SK-N-SH treated with all-trans-retinoic acid at 6 μM for 48 hours (cell line): ENCODE results near the gene CCT6B.

ENCODE experiments used
- ATAC-seq: fragments of 200-7000 bp; cut with Tn5 transposase; 3 replicates; pipeline ENCODE4 v1.9.1; 2020; ENCODE audit warnings: mild to moderate bottlenecking, moderate library complexity
- ARNTL ChIP-seq: fragments of 450-650 bp; formaldehyde crosslinking; IDR thresholded peaks from 2 replicates; pipeline ENCODE4 v1.5.0; 2020; ENCODE audit warnings: low read depth, mild to moderate bottlenecking, moderate library complexity, borderline replicate concordance
- BACH2 ChIP-seq: fragments of 250-450 bp; sonication (Bioruptor Pico); IDR thresholded peaks from 2 replicates; pipeline ENCODE4 v1.9.0; 2021; ENCODE audit warnings: mild to moderate bottlenecking, borderline replicate concordance
- CSDC2 ChIP-seq: fragments of 250-450 bp; sonication (Bioruptor Pico); IDR thresholded peaks from 2 replicates; pipeline ENCODE4 v1.5.0; 2020; ENCODE audit warnings: mild to moderate bottlenecking, moderate library complexity
- ESRRG ChIP-seq: fragments of 250-450 bp; sonication (Bioruptor Pico); IDR thresholded peaks from 2 replicates; pipeline ENCODE4 v1.6.1; 2021; ENCODE audit warnings: mild to moderate bottlenecking
- GLIS3 ChIP-seq: fragments of 250-450 bp; sonication (Bioruptor Pico); IDR thresholded peaks from 2 replicates; pipeline ENCODE4 v1.5.0; 2020; ENCODE audit warnings: mild to moderate bottlenecking, moderate library complexity
- ISL1 ChIP-seq: fragments of 250-450 bp; sonication (Bioruptor Pico); IDR thresholded peaks from 2 replicates; pipeline ENCODE4 v2.1.2; 2022; ENCODE audit warnings: mild to moderate bottlenecking, moderate library complexity
- OSR1 ChIP-seq: fragments of 250-450 bp; sonication (Bioruptor Pico); IDR thresholded peaks from 2 replicates; pipeline ENCODE4 v1.8.0; 2022; ENCODE audit warnings: moderate library complexity, mild to moderate bottlenecking, inconsistent platforms
- PATZ1 ChIP-seq: fragments of 250-450 bp; sonication (Bioruptor Pico); IDR thresholded peaks from 2 replicates; pipeline ENCODE4 v1.8.0; 2020; ENCODE audit warnings: mild to moderate bottlenecking, moderate library complexity, borderline replicate concordance
- POU6F1 ChIP-seq: fragments of 250-450 bp; sonication (Bioruptor Pico); IDR thresholded peaks from 2 replicates; pipeline ENCODE4 v1.8.0; 2021; ENCODE audit warnings: low read depth, mild to moderate bottlenecking, moderate library complexity, borderline replicate concordance
- RARB ChIP-seq: fragments of 250-450 bp; sonication (Bioruptor Pico); IDR thresholded peaks from 2 replicates; pipeline ENCODE4 v1.8.0; 2021; ENCODE audit warnings: mild to moderate bottlenecking, moderate library complexity
- SNAI2 ChIP-seq: fragments of 250-450 bp; sonication (Bioruptor Pico); IDR thresholded peaks from 2 replicates; pipeline ENCODE4 v1.5.0; 2020; ENCODE audit warnings: mild to moderate bottlenecking, moderate library complexity
- TCF4 ChIP-seq: fragments of 250-450 bp; sonication (Bioruptor Pico); IDR thresholded peaks from 2 replicates; pipeline ENCODE4 v1.8.0; 2021; ENCODE audit warnings: mild to moderate bottlenecking, moderate library complexity, borderline replicate concordance
- TOX ChIP-seq: fragments of 250-450 bp; sonication (Bioruptor Pico); IDR thresholded peaks from 2 replicates; pipeline ENCODE4 v1.8.0; 2021; ENCODE audit warnings: mild to moderate bottlenecking, moderate library complexity, borderline replicate concordance
- ZC3H10 ChIP-seq: fragments of 250-450 bp; sonication (Bioruptor Pico); IDR thresholded peaks from 2 replicates; pipeline ENCODE4 v1.5.1; 2021; ENCODE audit warnings: mild to moderate bottlenecking, moderate library complexity
- ZFP3 ChIP-seq: fragments of 250-450 bp; sonication (Bioruptor Pico); IDR thresholded peaks from 2 replicates; pipeline ENCODE4 v1.5.0; 2020; ENCODE audit warnings: mild to moderate bottlenecking, moderate library complexity
- ZNF565 ChIP-seq: fragments of 450-650 bp; formaldehyde crosslinking; conservative IDR thresholded peaks from 2 replicates; pipeline ENCODE4 v1.5.0; 2020; ENCODE audit warnings: low read depth, mild to moderate bottlenecking, moderate library complexity
- ZNF70 ChIP-seq: fragments of 450-650 bp; formaldehyde crosslinking; IDR thresholded peaks from 2 replicates; pipeline ENCODE4 v1.5.0; 2020; ENCODE audit warnings: mild to moderate bottlenecking, moderate library complexity
- ZNF8 ChIP-seq: fragments of 450-650 bp; formaldehyde crosslinking; IDR thresholded peaks from 2 replicates; pipeline ENCODE4 v1.5.0; 2020; ENCODE audit warnings: mild to moderate bottlenecking, moderate library complexity

CCT6B gene

GRCh38 chr17:34885076-34885475 lies 76.2 kb downstream of the CCT6B start:
- ATAC-seq: no peak
- TF ChIP-seq GLIS3 (CRISPR knock-in tag): no peak
- no peak for TF ChIP-seq CSDC2 (CRISPR knock-in tag)
- no peak for TF ChIP-seq SNAI2 (CRISPR knock-in tag)
- no peak for TF ChIP-seq ZFP3 (CRISPR knock-in tag)
- no peak for TF ChIP-seq TCF4 (CRISPR knock-in tag)
- TF ChIP-seq ISL1 (CRISPR knock-in tag): no peak
- no peak for TF ChIP-seq ZNF8 (CRISPR knock-in tag)
- no peak for TF ChIP-seq ZNF565 (CRISPR knock-in tag)
- TF ChIP-seq ARNTL (CRISPR knock-in tag): no peak
- no peak for TF ChIP-seq BACH2 (CRISPR knock-in tag)
- no peak for TF ChIP-seq POU6F1 (CRISPR knock-in tag)

DNA sequence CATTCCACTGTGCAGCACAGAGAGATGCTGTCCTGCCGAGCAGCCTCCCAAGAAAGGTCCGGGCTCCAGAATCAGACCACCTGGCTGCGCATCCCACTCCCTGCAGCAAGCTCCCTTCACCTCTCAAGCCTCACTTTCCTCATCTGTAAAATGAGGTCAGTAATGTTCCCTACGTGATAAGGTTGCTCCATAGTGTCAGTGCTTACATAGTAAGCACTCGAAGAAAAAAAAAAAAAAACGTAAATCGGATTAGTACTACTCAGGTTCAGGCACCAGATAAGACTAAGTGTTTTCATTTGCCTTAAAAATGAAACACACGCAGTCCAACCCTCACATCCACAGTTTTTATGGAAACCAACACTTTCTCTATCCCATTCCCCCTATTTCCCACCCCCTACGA lies 76.7 kb downstream of the CCT6B start:
- no peak for TF ChIP-seq ESRRG
- no peak for ATAC-seq

GRCh38 chr17:34883106-34884000 lies 77.9 kb downstream of the CCT6B start:
- ATAC-seq: no peak
- TF ChIP-seq RARB (CRISPR knock-in tag) (no peak), ESRRG (no peak), TOX (no peak), ZNF8 (CRISPR knock-in tag) (no peak), CSDC2 (CRISPR knock-in tag) (no peak), PATZ1 (CRISPR knock-in tag) (no peak), ZC3H10 (CRISPR knock-in tag) (no peak)

- TF ChIP-seq ZNF70 (CRISPR knock-in tag) (no peak), OSR1 (CRISPR knock-in tag) (no peak), ARNTL (CRISPR knock-in tag) (no peak), PATZ1 (CRISPR knock-in tag) (no peak), ZNF8 (CRISPR knock-in tag) (no peak)
- no peak for ATAC-seq
Measured at GRCh38 chr17:34879146-34879545, 82.1 kb downstream of the CCT6B start.
